Measurements from ENCODE around the gene GLE1. TPM values are rescaled to one million over a fixed set of nuclear protein-coding genes. Genes with fewer than 3 reads are reported as not detected.

GLE1 gene, protein sequence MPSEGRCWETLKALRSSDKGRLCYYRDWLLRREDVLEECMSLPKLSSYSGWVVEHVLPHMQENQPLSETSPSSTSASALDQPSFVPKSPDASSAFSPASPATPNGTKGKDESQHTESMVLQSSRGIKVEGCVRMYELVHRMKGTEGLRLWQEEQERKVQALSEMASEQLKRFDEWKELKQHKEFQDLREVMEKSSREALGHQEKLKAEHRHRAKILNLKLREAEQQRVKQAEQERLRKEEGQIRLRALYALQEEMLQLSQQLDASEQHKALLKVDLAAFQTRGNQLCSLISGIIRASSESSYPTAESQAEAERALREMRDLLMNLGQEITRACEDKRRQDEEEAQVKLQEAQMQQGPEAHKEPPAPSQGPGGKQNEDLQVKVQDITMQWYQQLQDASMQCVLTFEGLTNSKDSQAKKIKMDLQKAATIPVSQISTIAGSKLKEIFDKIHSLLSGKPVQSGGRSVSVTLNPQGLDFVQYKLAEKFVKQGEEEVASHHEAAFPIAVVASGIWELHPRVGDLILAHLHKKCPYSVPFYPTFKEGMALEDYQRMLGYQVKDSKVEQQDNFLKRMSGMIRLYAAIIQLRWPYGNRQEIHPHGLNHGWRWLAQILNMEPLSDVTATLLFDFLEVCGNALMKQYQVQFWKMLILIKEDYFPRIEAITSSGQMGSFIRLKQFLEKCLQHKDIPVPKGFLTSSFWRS
- total RNA-seq, result 22.1 and 23.6 TPM in 2 replicates
- 14.7 and 26.7 TPM in 2 replicates for polyA plus RNA-seq
- 11.6 and 21.1 TPM in 2 replicates for polyA plus RNA-seq (2012)
- 13.9 and 14.0 TPM in 2 replicates for polyA minus RNA-seq (ENCODE audit: low replicate concordance)

DNA sequence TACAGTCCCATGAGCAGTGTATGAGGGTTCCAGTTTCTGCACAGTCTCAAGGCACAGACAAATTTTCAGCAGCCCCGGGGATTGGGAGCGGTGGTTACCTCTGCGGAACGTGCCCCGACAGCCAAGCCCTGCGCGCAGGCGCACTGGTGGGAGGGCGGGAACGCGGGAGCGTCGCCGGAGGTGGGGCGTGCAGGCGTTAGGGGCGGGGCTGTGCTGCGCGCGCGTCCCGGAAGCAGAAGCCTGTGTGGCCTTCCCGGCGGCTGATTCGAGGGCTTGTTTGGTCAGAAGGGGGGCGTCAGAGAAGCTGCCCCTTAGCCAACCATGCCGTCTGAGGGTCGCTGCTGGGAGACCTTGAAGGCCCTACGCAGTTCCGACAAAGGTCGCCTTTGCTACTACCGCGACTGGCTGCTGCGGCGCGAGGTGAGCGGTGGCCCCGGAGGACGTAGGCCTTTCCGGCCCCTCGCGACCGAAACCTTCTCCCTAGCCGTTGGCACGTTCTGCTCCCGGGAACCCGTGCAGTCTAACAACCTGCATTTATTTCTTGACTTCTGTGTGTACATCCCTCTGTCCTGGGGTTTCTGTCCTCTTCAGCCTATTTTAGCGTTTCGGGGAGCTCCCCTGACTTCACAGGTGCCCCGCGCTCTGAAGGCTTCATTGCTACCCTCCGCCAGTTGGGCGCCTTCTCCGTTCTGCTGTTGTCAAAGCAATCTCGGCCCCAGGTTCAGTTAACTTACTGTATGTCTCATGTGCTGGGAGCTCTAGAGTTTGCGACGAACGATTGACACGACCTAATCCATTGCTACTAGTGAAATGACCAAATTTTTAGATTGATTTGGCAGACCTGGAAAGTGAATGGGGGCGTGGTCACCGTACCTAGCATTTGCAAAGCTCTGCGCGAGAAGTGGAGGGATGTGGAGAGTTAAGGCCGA lies at the start of gene GLE1:
TSS of gene GLE1 (plus strand) at position 235 of the 929 bp plus-strand sequence. CDS start at position 322, 87 bp downstream.
- no peaks in the 10 kb centered on the region for H3K9me3 ChIP-seq (ENCODE audit: control insufficient read depth, insufficient read depth, low read depth, low read length)
- peak within 1 kb of the TSS; percentile 97 for H2AFZ ChIP-seq (ENCODE audit: low read length)
- TF ChIP-seq, protein P1, sequence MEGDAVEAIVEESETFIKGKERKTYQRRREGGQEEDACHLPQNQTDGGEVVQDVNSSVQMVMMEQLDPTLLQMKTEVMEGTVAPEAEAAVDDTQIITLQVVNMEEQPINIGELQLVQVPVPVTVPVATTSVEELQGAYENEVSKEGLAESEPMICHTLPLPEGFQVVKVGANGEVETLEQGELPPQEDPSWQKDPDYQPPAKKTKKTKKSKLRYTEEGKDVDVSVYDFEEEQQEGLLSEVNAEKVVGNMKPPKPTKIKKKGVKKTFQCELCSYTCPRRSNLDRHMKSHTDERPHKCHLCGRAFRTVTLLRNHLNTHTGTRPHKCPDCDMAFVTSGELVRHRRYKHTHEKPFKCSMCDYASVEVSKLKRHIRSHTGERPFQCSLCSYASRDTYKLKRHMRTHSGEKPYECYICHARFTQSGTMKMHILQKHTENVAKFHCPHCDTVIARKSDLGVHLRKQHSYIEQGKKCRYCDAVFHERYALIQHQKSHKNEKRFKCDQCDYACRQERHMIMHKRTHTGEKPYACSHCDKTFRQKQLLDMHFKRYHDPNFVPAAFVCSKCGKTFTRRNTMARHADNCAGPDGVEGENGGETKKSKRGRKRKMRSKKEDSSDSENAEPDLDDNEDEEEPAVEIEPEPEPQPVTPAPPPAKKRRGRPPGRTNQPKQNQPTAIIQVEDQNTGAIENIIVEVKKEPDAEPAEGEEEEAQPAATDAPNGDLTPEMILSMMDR (conservative IDR thresholded peaks at IDR 0.05 in 1 of 2, IDR thresholded peaks at IDR 0.05 in 1 of 2; ENCODE audit: low read depth in 1 of 2, low read length in 2 of 2), result no peak
- TF ChIP-seq EZH2 (IDR thresholded peaks at IDR 0.05; ENCODE audit: low read length, missing control alignments), result no peak
- H3K36me3 ChIP-seq (ENCODE audit: control insufficient read depth, insufficient read depth, low read length), result peaks cover 5% of the 10 kb centered on the region
- H3K9ac ChIP-seq (ENCODE audit: insufficient read depth, low read length), result peak within 1 kb of the TSS; percentile 88
- H3K79me2 ChIP-seq (ENCODE audit: control insufficient read depth, insufficient read depth, low read length), result peaks cover 9% of the 10 kb centered on the region
- H3K27me3 ChIP-seq (ENCODE audit: control insufficient read depth, insufficient read depth, low read length), result no peaks in the 10 kb centered on the region
- peak within 1 kb of the TSS; percentile 74 to 99 (median 94) for H3K4me3 ChIP-seq (replicated peaks in 1 of 4; ENCODE audit: control extremely low read depth in 1 of 4, insufficient read depth in 1 of 4, low read depth in 3 of 4, low read length in 4 of 4)
- peaks cover 2% of the 10 kb centered on the region for H3K4me1 ChIP-seq (ENCODE audit: control insufficient read depth, extremely low read depth, insufficient read depth, low read length)
- no peaks in the 10 kb centered on the region for H4K20me1 ChIP-seq (ENCODE audit: control insufficient read depth, extremely low read depth, insufficient read depth, low read length)
- H3K27ac ChIP-seq (ENCODE audit: insufficient read depth, low read length), result peak within 1 kb of the TSS; percentile 92
- peak within 1 kb of the TSS; percentile 96 for H3K4me2 ChIP-seq (ENCODE audit: extremely low read depth, insufficient read depth, low read length)
- peak; percentile 87 to 88 for DNase-seq (ENCODE audit: low read depth in 2 of 2)

DNA sequence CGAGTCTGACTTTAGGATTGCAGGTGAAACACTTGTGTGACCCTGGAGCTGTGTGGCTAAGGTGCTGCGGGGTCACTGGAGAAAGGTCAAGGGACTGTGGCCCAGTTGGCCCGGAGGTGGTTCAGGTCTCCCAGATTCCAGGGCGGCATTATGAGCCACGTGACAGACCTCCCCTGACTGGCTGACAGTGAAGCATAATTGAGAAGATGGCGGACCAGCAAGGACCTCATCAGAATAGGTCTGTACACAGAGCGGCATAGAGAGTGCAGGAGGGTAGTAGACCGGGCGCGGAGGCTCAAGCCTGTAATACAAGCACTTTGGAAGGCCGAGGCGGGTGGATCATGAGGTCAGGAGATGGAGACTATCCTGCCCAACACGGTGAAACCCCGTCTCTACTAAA lies 49.5 kb upstream of the GLE1 start:
- Histone ChIP-seq H3K79me2 (ENCODE audit: control insufficient read depth, insufficient read depth, low read length) (peaks cover 8% of the 10 kb centered on the region), H3K9me3 (ENCODE audit: control insufficient read depth, insufficient read depth, low read depth, low read length) (no peaks in the 10 kb centered on the region), H3K4me2 (ENCODE audit: extremely low read depth, insufficient read depth, low read length) (no peak overlapping the region), H3K4me3 (replicated peaks in 1 of 4; ENCODE audit: control extremely low read depth in 1 of 4, insufficient read depth in 1 of 4, low read depth in 3 of 4, low read length in 4 of 4) (no peak overlapping the region), H2AFZ (ENCODE audit: low read length) (no peak overlapping the region), H4K20me1 (ENCODE audit: control insufficient read depth, extremely low read depth, insufficient read depth, low read length) (no peaks in the 10 kb centered on the region), H3K36me3 (ENCODE audit: control insufficient read depth, insufficient read depth, low read length) (no peaks in the 10 kb centered on the region), H3K27ac (ENCODE audit: insufficient read depth, low read length) (no peak overlapping the region), H3K4me1 (ENCODE audit: control insufficient read depth, extremely low read depth, insufficient read depth, low read length) (peaks cover 9% of the 10 kb centered on the region), H3K27me3 (ENCODE audit: control insufficient read depth, insufficient read depth, low read length) (peaks cover 3% of the 10 kb centered on the region), H3K9ac (ENCODE audit: insufficient read depth, low read length) (no peak overlapping the region)
- DNase-seq (ENCODE audit: low read depth in 2 of 2), result no peak
- TF ChIP-seq, protein P1 (conservative IDR thresholded peaks at IDR 0.05 in 1 of 2, IDR thresholded peaks at IDR 0.05 in 1 of 2; ENCODE audit: low read depth in 1 of 2, low read length in 2 of 2), result no peak
- no peak for TF ChIP-seq EZH2 (IDR thresholded peaks at IDR 0.05; ENCODE audit: low read length, missing control alignments)
